ENCODE measurements around the gene CD79A.

Gene CD79A

GRCh38 chr19:41886761-41887710 is 10.0 kb downstream of the CD79A start:
- DNase-seq, result no peak

- no peak for DNase-seq
Observed at GRCh38 chr19:41887711-41888382, 10.8 kb downstream of the CD79A start.

GRCh38 chr19:41888926-41889325 is 11.8 kb downstream of the CD79A start:
- no peak for DNase-seq

GRCh38 chr19:41889896-41890295 is 12.8 kb downstream of the CD79A start:
- no peak for DNase-seq

- DNase-seq, result no peak
Observed at GRCh38 chr19:41890936-41891335, 13.9 kb downstream of the CD79A start.

GRCh38 chr19:41892173-41892902 is 15.3 kb downstream of the CD79A start:
- DNase-seq, result no peak

GRCh38 chr19:41893899-41894298 is 16.8 kb downstream of the CD79A start:
- DNase-seq, result no peak

GRCh38 chr19:41894350-41894749 is 17.3 kb downstream of the CD79A start:
- DNase-seq, result no peak

- DNase-seq, result no peak
Observed at GRCh38 chr19:41895745-41896580, 18.9 kb downstream of the CD79A start.

GRCh38 chr19:41896581-41896942 is 19.5 kb downstream of the CD79A start:
- DNase-seq, result no peak

- no peak for DNase-seq
Observed at GRCh38 chr19:41897181-41897580, 20.1 kb downstream of the CD79A start.

GRCh38 chr19:41897820-41898219 is 20.7 kb downstream of the CD79A start:
- no peak for DNase-seq

GRCh38 chr19:41898235-41898634 is 21.2 kb downstream of the CD79A start:
- DNase-seq, result no peak

- DNase-seq, result no peak
Observed at GRCh38 chr19:41901707-41902360, 24.8 kb downstream of the CD79A start.

- no peak for DNase-seq
Observed at GRCh38 chr19:41902594-41902993, 25.5 kb downstream of the CD79A start.

GRCh38 chr19:41903193-41903953 is 26.3 kb downstream of the CD79A start:
- DNase-seq, result no peak

GRCh38 chr19:41904118-41904870 is 27.2 kb downstream of the CD79A start:
- peak; percentile 94 for DNase-seq

GRCh38 chr19:41905273-41906002 is 28.4 kb downstream of the CD79A start:
- DNase-seq, result no peak

GRCh38 chr19:41906271-41906670 is 29.2 kb downstream of the CD79A start:
- DNase-seq, result no peak
